GM10266 (cell line): ENCODE measurements around the gene CGNL1.

Experiments
- DNase-seq: peaks from one replicate; pipeline ENCODE4 v3.0.0; 2012; ENCODE audit errors: extremely low spot score
- TF ChIP-seq, protein P1 (sequence below): IDR thresholded peaks from 2 replicates; pipeline ENCODE4 v1.5.1; 2012; ENCODE audit warnings: mild to moderate bottlenecking, low read depth; ENCODE audit not compliant: control insufficient read depth, insufficient read depth; ENCODE audit errors: missing control alignments

CGNL1 gene

DNA sequence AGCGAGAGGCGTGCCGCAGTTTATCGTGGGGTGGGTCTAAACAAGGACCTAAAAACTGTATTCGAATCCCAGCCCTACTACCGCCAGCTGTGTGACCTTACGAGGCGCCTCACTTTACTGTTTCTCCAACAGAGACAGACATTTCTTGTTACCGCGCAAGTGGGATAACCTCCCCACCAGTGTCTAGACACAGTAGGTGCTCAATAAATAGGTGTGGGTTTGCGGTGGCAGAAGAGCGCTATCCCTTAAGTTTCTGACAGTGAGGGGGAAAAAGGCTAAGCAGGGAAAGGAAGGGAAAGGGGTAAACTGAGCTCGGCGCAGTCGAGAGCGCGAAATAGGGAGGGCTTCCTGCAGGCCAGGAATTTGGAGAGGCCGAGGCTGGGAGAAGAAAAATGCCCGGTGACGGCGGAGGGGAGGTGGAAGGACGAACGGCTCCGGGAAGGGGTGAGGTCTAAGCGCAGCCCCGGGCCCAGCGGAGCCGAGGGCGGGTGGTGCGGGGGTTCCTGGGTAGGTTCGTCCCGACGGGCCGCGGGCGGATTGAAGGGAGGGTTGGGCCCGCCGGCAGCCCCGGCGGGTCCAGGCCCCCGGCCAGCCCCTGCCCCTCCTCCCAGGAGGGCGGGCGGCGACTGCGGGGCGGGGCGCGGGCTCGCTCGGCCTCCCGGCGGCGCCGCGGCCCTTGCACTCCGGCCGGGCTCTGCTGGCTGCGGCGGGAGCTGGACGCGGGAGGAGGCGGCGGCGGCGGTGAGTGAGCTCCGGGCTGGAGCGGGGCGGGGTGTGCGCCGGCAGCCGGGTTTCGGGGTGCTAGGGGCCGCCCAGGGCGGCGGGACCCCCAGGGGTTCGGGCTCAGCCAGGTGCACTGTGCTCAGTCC lies at the start of gene CGNL1:
TSS of gene CGNL1 (plus strand) at position 679 of the 869 bp plus-strand sequence. CDS start 61,495 bp downstream, outside the sequence.
- TF ChIP-seq, protein P1, sequence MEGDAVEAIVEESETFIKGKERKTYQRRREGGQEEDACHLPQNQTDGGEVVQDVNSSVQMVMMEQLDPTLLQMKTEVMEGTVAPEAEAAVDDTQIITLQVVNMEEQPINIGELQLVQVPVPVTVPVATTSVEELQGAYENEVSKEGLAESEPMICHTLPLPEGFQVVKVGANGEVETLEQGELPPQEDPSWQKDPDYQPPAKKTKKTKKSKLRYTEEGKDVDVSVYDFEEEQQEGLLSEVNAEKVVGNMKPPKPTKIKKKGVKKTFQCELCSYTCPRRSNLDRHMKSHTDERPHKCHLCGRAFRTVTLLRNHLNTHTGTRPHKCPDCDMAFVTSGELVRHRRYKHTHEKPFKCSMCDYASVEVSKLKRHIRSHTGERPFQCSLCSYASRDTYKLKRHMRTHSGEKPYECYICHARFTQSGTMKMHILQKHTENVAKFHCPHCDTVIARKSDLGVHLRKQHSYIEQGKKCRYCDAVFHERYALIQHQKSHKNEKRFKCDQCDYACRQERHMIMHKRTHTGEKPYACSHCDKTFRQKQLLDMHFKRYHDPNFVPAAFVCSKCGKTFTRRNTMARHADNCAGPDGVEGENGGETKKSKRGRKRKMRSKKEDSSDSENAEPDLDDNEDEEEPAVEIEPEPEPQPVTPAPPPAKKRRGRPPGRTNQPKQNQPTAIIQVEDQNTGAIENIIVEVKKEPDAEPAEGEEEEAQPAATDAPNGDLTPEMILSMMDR, result no peak
- DNase-seq, result peak; percentile 33

GRCh38 chr15:57327985-57328471 lies 48.3 kb upstream of the CGNL1 start:
- no peak for DNase-seq
- TF ChIP-seq, protein P1, result no peak

DNA sequence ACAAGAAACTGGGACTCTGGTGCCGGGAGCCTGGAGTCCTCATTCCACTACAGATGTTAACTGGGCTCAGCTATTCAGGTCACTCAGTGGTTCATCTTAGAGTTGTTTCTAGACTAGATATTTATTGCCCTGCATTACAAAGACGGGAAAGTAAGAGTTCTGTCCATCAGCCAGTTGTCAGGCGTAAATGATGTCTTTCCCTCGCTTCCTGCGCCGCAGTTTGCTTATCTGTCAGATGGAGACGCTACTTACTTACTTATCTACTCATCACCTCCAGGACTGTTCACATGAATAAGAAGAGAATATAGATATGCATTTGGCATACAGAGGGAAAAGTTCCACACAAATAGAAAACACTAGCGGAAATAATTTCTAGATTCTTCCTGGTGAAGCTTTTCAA lies 47.8 kb upstream of the CGNL1 start:
- no peak for DNase-seq
- TF ChIP-seq, protein P1, result no peak

DNA sequence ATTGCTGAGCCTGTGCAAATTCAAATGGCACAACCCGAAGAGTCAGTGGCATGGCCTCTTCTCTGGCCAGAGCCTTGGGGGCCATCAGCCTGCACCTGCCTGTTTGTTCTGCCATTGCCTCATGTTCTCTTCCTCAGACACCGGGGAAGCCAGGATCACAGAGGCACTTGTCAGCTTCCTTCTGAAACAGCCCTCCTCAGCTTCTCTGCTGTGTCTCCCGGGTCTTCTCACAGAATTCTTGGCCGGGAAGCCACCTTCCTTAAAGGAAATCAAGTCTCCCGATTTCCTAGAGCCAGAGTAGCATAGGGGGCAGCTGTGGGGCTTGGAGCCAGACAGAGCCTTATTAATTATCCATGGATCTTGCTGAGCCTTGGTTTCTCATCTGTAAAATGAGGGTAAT lies 47.4 kb upstream of the CGNL1 start:
- no peak for DNase-seq
- TF ChIP-seq, protein P1, result no peak

- TF ChIP-seq, protein P1, result no peak
- no peak for DNase-seq
These were observed 46.5 kb upstream of the CGNL1 start for GRCh38 chr15:57329582-57330367.

DNA sequence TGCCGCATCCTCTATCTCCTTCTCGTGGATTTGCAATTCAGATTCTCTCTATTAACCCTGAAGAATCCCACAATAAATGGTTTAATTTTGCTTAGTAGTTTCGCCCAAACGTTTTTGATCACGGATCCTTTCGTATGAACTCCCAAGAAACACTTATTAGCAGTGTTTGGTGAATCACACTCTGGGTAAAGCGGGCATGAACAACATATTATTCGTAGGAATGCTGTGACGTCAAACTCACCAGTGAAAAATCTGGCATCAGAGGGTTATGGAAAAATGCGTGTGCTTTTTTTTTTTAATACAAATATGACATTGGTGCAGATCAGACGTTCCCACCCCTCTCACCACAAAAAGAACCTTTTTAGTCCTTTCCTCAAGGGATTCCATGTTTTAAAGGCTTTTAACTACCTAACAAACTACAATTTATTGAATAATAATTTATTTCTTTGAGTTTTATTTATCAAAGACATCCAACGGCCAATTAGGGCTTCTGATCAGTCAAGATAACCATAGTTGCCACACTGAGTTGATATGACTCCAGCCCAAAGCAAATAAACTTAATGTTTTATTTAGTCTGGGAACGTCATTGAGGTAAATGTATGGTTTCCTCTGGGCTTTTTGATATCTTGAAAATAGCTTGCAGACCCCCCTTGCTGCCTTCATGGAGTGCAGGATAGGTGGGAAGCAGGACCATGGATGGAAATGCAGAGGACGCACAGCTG lies 45.5 kb upstream of the CGNL1 start:
- DNase-seq, result no peak
- TF ChIP-seq, protein P1, result no peak

GRCh38 chr15:57332326-57332725 lies 44.0 kb upstream of the CGNL1 start:
- DNase-seq, result no peak
- TF ChIP-seq, protein P1, result no peak
